GM19468 (cell line): Measurements from ENCODE around the gene TMC2.

Experiments used
- ATAC-seq: cut with Tn5 transposase; IDR thresholded peaks from one replicate; pipeline ENCODE4 v1.9.1; 2021; ENCODE audit warnings: mild to moderate bottlenecking, moderate library complexity, moderate number of reproducible peaks; ENCODE audit not compliant: unreplicated experiment; ENCODE audit errors: extremely low read depth

TMC2 gene

GRCh38 chr20:2618815-2619214, 82.4 kb downstream of the TMC2 start:
- no peak for ATAC-seq

DNA sequence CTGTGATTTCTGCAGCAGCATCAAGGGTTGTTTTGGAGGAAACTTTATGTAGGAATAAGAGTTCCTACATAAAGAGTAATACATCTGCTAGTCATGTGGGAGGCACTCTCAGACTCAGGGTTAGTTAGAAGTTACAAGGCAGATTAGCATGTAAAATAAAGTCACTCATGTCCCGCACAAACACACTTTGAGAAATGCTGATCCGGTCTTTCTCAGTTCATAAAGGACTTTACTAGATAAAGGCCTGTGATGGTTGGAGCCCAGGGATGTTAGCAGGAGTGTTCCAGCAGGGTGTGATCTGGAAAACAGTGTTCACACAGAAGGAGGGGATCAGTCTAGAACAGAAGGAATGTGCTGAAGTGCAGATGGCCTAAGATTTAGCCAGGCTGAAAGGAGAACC, 83.0 kb downstream of the TMC2 start:
- ATAC-seq, result no peak

GRCh38 chr20:2619961-2620595, 83.7 kb downstream of the TMC2 start:
- ATAC-seq, result no peak

- no peak for ATAC-seq
Observed at GRCh38 chr20:2624190-2624589, 87.8 kb downstream of the TMC2 start.

GRCh38 chr20:2625062-2625461, 88.7 kb downstream of the TMC2 start:
- ATAC-seq, result no peak

- ATAC-seq, result no peak
Observed at GRCh38 chr20:2626853-2627541, 90.6 kb downstream of the TMC2 start.

- ATAC-seq, result no peak
Observed at GRCh38 chr20:2631228-2631627, 94.9 kb downstream of the TMC2 start.

DNA sequence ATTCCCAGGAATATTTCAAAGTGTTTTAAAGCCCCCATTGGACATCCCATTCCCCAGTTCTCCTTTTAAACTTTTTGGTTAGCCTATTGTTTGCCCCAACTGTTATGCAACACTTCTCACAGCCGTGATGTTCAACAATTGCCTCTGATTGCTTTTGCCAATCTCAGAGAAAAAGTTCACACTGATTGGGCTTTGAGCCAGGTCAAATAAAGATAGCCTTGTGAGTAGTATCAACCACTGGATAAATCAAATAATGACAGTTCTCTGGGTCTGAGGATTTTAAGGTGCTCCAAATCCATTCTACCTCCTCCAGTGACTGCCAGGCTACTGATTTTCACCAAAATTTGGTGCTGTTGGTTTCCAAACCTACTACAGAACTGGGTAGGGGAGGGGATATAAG, 97.0 kb downstream of the TMC2 start:
- no peak for ATAC-seq

- no peak for ATAC-seq
Observed at GRCh38 chr20:2637246-2637645, 100.9 kb downstream of the TMC2 start.

GRCh38 chr20:2640260-2640659, 103.9 kb downstream of the TMC2 start:
- no peak for ATAC-seq

GRCh38 chr20:2640899-2641298, 104.5 kb downstream of the TMC2 start:
- no peak for ATAC-seq

DNA sequence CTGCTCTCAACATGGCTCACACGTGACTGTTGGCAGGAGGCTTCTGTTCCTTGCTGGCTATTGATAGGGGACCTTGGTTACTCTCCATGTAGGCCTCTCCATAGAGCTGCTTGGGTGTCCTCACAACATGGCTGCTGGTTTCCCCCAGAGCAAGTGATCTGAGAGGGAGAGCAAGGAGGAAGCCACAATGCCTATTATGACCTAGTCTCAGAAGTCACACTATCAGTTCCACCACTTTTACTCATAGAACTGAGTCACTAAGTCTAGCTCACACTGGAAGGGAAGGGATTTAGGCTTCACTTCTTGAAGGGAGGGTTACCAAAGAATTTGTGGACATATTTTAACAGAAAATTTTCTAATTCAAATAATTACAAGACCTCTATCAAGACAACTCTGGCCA, 107.3 kb downstream of the TMC2 start:
- ATAC-seq, result no peak

- peak; percentile 64 for ATAC-seq
Observed at GRCh38 chr20:2651772-2652723, 115.7 kb downstream of the TMC2 start, which contains the start of gene NOP56. Gene NOP56 (plus strand): TSS chr20:2652632. CDS start chr20:2652661, 29 bp downstream.

DNA sequence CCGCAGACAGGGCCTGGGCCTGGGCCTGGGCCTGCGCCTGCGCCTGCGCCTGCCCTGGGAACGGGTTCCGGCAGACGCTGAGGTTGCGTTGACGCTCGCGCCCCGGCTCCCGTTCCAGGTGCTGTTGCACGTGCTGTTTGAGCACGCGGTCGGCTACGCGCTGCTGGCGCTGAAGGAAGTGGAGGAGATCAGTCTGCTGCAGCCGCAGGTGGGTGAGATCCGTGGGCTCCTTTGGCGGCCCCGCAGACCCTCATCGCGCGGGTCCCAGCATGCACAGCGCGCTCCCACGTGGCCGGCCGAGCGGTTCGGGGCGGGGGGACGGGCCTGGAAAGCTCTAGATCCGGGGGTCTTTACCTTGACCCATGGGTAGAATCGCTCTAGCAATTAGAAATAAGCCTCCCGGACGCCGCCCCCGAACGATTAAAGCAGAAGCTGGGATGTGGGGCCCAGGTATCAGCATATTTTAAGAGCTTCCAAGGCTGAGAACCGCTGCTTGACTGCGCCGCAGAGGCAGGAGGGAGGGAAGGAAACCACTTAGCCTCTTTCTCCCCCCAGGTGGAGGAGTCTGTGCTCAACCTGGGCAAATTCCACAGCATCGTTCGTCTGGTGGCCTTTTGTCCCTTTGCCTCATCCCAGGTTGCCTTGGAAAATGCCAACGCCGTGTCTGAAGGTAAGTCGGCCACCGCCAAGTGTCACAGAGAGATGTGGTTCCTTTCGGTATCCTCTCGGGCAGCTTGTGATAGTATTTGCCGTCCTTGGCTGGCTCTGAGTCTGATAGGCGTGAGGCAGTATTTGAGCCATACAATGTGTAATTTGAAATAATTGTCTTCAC, 116.6 kb downstream of the TMC2 start:
- ATAC-seq, result no peak

GRCh38 chr20:2653556-2654383, 117.4 kb downstream of the TMC2 start:
- ATAC-seq, result no peak

- ATAC-seq, result no peak
Observed at GRCh38 chr20:2654384-2654822, 118.0 kb downstream of the TMC2 start.

DNA sequence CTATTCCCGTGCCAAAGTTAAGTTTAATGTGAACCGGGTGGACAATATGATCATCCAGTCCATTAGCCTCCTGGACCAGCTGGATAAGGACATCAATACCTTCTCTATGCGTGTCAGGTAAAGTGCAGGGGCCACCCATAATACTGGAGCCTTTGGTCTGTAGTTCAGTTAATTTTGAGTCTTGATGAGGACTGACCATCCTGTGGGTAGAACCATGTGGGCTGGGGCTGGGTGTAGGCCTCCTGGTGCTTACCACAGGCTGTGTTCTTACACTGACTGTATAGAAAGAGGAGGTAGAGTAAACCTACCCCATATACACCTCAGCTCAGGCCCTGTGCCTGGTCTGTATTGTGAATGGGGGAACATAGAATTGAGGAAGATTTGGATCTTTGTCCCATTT, 118.5 kb downstream of the TMC2 start:
- no peak for ATAC-seq

GRCh38 chr20:2655331-2656116, 119.2 kb downstream of the TMC2 start:
- no peak for ATAC-seq
